ENCODE results near the gene SPANXA2. TPM values are rescaled to one million over a fixed set of nuclear protein-coding genes. Genes with fewer than 3 reads are reported as not detected.

Gene SPANXA2
- total RNA-seq, 2 experiments from 2014 or later = not detected

Other genes starting within 250 kb of the SPANXA2 start
- gene SPANXA1, start 5.0 kb upstream of the SPANXA2 start, total RNA-seq = not detected
- not detected for gene SPANXD, start 109.0 kb downstream of the SPANXA2 start, total RNA-seq
- gene MAGEC3, start 248.6 kb downstream of the SPANXA2 start, total RNA-seq = not detected